Nephron progenitor cell (in vitro differentiated cells): Measurements from ENCODE around the gene GJA10.

Experiments used
- DNase-seq: peaks from one replicate; pipeline ENCODE4 v3.0.0; 2021
- H3K27ac Mint-ChIP-seq: 2 replicates; pipeline ENCODE4 v1.8.0; 2021; ENCODE audit warnings: mild to moderate bottlenecking, moderate library complexity, mixed read lengths
- H3K27me3 Mint-ChIP-seq: 2 replicates; pipeline ENCODE4 v1.8.0; 2021; ENCODE audit warnings: mild to moderate bottlenecking, low read depth, mixed read lengths; ENCODE audit not compliant: poor library complexity
- H3K36me3 Mint-ChIP-seq: 2 replicates; pipeline ENCODE4 v1.8.0; 2021; ENCODE audit warnings: low read depth, mixed read lengths
- H3K4me1 Mint-ChIP-seq: 2 replicates; pipeline ENCODE4 v1.8.0; 2021; ENCODE audit warnings: mixed read lengths
- H3K4me3 Mint-ChIP-seq: 2 replicates; pipeline ENCODE4 v1.8.0; 2021; ENCODE audit warnings: mild to moderate bottlenecking, moderate library complexity, mixed read lengths
- H3K9me3 Mint-ChIP-seq: 2 replicates; pipeline ENCODE4 v1.8.0; 2021; ENCODE audit warnings: mild to moderate bottlenecking, moderate library complexity, mixed read lengths
- TF ChIP-seq, protein P1 (sequence below): fragments of 200-600 bp; sonication (generic); IDR thresholded peaks from 2 replicates; pipeline ENCODE4 v1.5.0; 2021; ENCODE audit warnings: antibody characterized with exemption

Gene GJA10

GRCh38 chr6:89944826-89945407 is 50.6 kb downstream of the GJA10 start:
- DNase-seq, result no peak
- H3K9me3 Mint-ChIP-seq, result no peaks in the 10 kb centered on the region
- H3K27me3 Mint-ChIP-seq, result no peaks in the 10 kb centered on the region
- peaks cover 30% of the 10 kb centered on the region for H3K36me3 Mint-ChIP-seq
- no peak overlapping the region for H3K27ac Mint-ChIP-seq
- H3K4me1 Mint-ChIP-seq, result peaks cover 37% of the 10 kb centered on the region
- TF ChIP-seq, protein P1, sequence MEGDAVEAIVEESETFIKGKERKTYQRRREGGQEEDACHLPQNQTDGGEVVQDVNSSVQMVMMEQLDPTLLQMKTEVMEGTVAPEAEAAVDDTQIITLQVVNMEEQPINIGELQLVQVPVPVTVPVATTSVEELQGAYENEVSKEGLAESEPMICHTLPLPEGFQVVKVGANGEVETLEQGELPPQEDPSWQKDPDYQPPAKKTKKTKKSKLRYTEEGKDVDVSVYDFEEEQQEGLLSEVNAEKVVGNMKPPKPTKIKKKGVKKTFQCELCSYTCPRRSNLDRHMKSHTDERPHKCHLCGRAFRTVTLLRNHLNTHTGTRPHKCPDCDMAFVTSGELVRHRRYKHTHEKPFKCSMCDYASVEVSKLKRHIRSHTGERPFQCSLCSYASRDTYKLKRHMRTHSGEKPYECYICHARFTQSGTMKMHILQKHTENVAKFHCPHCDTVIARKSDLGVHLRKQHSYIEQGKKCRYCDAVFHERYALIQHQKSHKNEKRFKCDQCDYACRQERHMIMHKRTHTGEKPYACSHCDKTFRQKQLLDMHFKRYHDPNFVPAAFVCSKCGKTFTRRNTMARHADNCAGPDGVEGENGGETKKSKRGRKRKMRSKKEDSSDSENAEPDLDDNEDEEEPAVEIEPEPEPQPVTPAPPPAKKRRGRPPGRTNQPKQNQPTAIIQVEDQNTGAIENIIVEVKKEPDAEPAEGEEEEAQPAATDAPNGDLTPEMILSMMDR, result no peak
- no peak overlapping the region for H3K4me3 Mint-ChIP-seq
